Neural progenitor cell (in vitro differentiated cells): ENCODE results near the gene SYNDIG1.

ENCODE experiments used
- EZH2phosphoT487 ChIP-seq: fragments of 200-600 bp; sonication (generic); IDR thresholded peaks from 2 replicates; pipeline ENCODE4 v1.6.1; 2017; ENCODE audit warnings: antibody characterized with exemption
- TF ChIP-seq, protein P1 (sequence below): fragments of 200-600 bp; sonication (generic); IDR thresholded peaks from 2 replicates; pipeline ENCODE4 v1.5.1; 2017; ENCODE audit warnings: antibody characterized with exemption, mild to moderate bottlenecking

DNA sequence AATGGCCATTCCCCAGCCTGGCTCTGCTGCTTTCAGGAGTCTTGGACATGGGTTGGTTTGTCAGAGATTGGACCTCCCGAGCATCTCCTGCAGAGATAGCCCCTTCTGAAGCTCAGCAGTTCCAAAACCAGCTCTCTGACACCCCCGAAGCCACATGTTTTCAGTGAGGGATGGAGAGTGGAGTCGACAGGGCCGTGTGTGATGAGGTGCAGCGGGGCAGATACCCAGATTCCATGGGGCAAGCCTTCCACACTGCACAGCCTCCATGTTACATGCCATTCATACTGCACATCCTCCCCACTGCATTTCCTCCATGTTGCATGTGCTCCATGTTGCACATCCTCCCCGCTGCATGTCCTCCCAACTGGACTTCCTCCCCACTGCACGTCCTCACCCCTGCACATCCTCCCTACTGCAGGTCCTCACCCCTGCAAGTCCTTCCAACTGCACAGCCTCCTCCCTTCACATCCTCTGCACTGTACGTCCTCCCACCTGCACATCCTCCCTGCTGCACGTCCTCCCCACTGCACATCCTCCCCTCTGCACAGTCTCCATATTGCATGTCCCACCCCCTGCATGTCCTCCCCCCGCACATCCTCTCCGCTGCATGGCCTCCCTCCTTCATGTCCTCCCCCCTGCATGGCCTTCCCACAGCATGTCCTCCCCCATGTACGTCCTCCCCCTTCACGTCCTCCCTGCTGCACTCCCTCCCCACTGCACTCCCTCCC, 112.2 kb downstream of the SYNDIG1 start:
- TF ChIP-seq, protein P1, sequence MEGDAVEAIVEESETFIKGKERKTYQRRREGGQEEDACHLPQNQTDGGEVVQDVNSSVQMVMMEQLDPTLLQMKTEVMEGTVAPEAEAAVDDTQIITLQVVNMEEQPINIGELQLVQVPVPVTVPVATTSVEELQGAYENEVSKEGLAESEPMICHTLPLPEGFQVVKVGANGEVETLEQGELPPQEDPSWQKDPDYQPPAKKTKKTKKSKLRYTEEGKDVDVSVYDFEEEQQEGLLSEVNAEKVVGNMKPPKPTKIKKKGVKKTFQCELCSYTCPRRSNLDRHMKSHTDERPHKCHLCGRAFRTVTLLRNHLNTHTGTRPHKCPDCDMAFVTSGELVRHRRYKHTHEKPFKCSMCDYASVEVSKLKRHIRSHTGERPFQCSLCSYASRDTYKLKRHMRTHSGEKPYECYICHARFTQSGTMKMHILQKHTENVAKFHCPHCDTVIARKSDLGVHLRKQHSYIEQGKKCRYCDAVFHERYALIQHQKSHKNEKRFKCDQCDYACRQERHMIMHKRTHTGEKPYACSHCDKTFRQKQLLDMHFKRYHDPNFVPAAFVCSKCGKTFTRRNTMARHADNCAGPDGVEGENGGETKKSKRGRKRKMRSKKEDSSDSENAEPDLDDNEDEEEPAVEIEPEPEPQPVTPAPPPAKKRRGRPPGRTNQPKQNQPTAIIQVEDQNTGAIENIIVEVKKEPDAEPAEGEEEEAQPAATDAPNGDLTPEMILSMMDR, result no peak
- TF ChIP-seq EZH2phosphoT487, result no peak
